ENCODE data around the gene C20orf96.
A peak's percentile ranks its signal among the peaks of the same experiment; 100 is the strongest.

Gene C20orf96

GRCh38 chr20:324177-325044 lies 33.9 kb upstream of the C20orf96 start:
- Mint-ChIP-seq H3K27ac (peak overlapping the region; percentile 94), H3K4me1 (ENCODE audit: low read depth) (peaks cover 23% of the 10 kb centered on the region), H3K36me3 (peaks cover 3% of the 10 kb centered on the region)

GRCh38 chr20:316316-317068 lies 25.9 kb upstream of the C20orf96 start:
- no peaks in the 10 kb centered on the region for H3K9me3 Mint-ChIP-seq (ENCODE audit: low read depth)
- H3K4me3 Mint-ChIP-seq: no peak overlapping the region
- H3K27me3 Mint-ChIP-seq: peaks cover 1% of the 10 kb centered on the region
- H3K27ac Mint-ChIP-seq: no peak overlapping the region
- H3K36me3 Mint-ChIP-seq: peaks cover 8% of the 10 kb centered on the region
- H3K4me1 Mint-ChIP-seq (ENCODE audit: low read depth): no peaks in the 10 kb centered on the region

More at GRCh38 chr20:324177-325044, 33.9 kb upstream of the C20orf96 start:
- no peaks in the 10 kb centered on the region for H3K27me3 Mint-ChIP-seq
- no peaks in the 10 kb centered on the region for H3K9me3 Mint-ChIP-seq (ENCODE audit: low read depth)
- peak overlapping the region; percentile 91 for H3K4me3 Mint-ChIP-seq

GRCh38 chr20:313948-314347 lies 23.4 kb upstream of the C20orf96 start:
- no peak overlapping the region for H3K27ac Mint-ChIP-seq
- peaks cover 5% of the 10 kb centered on the region for H3K36me3 Mint-ChIP-seq
- peaks cover 15% of the 10 kb centered on the region for H3K4me1 Mint-ChIP-seq (ENCODE audit: low read depth)
- H3K9me3 Mint-ChIP-seq (ENCODE audit: low read depth): no peaks in the 10 kb centered on the region
- H3K27me3 Mint-ChIP-seq: peaks cover 1% of the 10 kb centered on the region
- no peak overlapping the region for H3K4me3 Mint-ChIP-seq

- Mint-ChIP-seq H3K27me3 (peaks cover 1% of the 10 kb centered on the region), H3K36me3 (peaks cover 5% of the 10 kb centered on the region), H3K4me3 (no peak overlapping the region), H3K9me3 (ENCODE audit: low read depth) (no peaks in the 10 kb centered on the region), H3K4me1 (ENCODE audit: low read depth) (peaks cover 15% of the 10 kb centered on the region), H3K27ac (no peak overlapping the region)
Measured at GRCh38 chr20:313402-313801, 22.9 kb upstream of the C20orf96 start.

GRCh38 chr20:312866-313265 lies 22.3 kb upstream of the C20orf96 start:
- Mint-ChIP-seq H3K27me3 (peaks cover 1% of the 10 kb centered on the region), H3K4me3 (no peak overlapping the region), H3K9me3 (ENCODE audit: low read depth) (no peaks in the 10 kb centered on the region), H3K4me1 (ENCODE audit: low read depth) (peaks cover 15% of the 10 kb centered on the region), H3K36me3 (peaks cover 5% of the 10 kb centered on the region), H3K27ac (no peak overlapping the region)

GRCh38 chr20:312067-312466 lies 21.5 kb upstream of the C20orf96 start:
- no peaks in the 10 kb centered on the region for H3K9me3 Mint-ChIP-seq (ENCODE audit: low read depth)
- H3K4me3 Mint-ChIP-seq: no peak overlapping the region
- H3K36me3 Mint-ChIP-seq: peaks cover 5% of the 10 kb centered on the region
- no peak overlapping the region for H3K27ac Mint-ChIP-seq
- H3K4me1 Mint-ChIP-seq (ENCODE audit: low read depth): peaks cover 15% of the 10 kb centered on the region
- H3K27me3 Mint-ChIP-seq: peaks cover 1% of the 10 kb centered on the region

GRCh38 chr20:311609-312008 lies 21.1 kb upstream of the C20orf96 start:
- Mint-ChIP-seq H3K9me3 (ENCODE audit: low read depth) (no peaks in the 10 kb centered on the region), H3K27me3 (peaks cover 1% of the 10 kb centered on the region), H3K4me3 (no peak overlapping the region), H3K36me3 (peaks cover 4% of the 10 kb centered on the region), H3K27ac (no peak overlapping the region), H3K4me1 (ENCODE audit: low read depth) (peaks cover 15% of the 10 kb centered on the region)

- H3K9me3 Mint-ChIP-seq (ENCODE audit: low read depth): no peaks in the 10 kb centered on the region
- peaks cover 15% of the 10 kb centered on the region for H3K4me1 Mint-ChIP-seq (ENCODE audit: low read depth)
Measured at GRCh38 chr20:310645-311044, 20.1 kb upstream of the C20orf96 start.

GRCh38 chr20:309841-310644 lies 19.5 kb upstream of the C20orf96 start:
- Mint-ChIP-seq H3K36me3 (no peaks in the 10 kb centered on the region), H3K4me1 (ENCODE audit: low read depth) (peaks cover 15% of the 10 kb centered on the region), H3K27ac (peak overlapping the region; percentile 64), H3K9me3 (ENCODE audit: low read depth) (no peaks in the 10 kb centered on the region), H3K27me3 (no peaks in the 10 kb centered on the region), H3K4me3 (peak overlapping the region; percentile 86)

More at GRCh38 chr20:310645-311044, 20.1 kb upstream of the C20orf96 start:
- H3K4me3 Mint-ChIP-seq: peak overlapping the region; percentile 86
- no peaks in the 10 kb centered on the region for H3K36me3 Mint-ChIP-seq
- H3K27me3 Mint-ChIP-seq: no peaks in the 10 kb centered on the region
- H3K27ac Mint-ChIP-seq: no peak overlapping the region

GRCh38 chr20:309306-309840 lies 18.8 kb upstream of the C20orf96 start:
- Mint-ChIP-seq H3K36me3 (no peaks in the 10 kb centered on the region), H3K4me3 (peak overlapping the region; percentile 59), H3K4me1 (ENCODE audit: low read depth) (peaks cover 15% of the 10 kb centered on the region), H3K27me3 (no peaks in the 10 kb centered on the region), H3K27ac (no peak overlapping the region), H3K9me3 (ENCODE audit: low read depth) (no peaks in the 10 kb centered on the region)

GRCh38 chr20:308427-309038 lies 18.0 kb upstream of the C20orf96 start:
- Mint-ChIP-seq H3K27me3 (no peaks in the 10 kb centered on the region), H3K4me3 (no peak overlapping the region), H3K36me3 (no peaks in the 10 kb centered on the region), H3K4me1 (ENCODE audit: low read depth) (peaks cover 15% of the 10 kb centered on the region), H3K27ac (no peak overlapping the region), H3K9me3 (ENCODE audit: low read depth) (no peaks in the 10 kb centered on the region)

GRCh38 chr20:305745-306144 lies 15.2 kb upstream of the C20orf96 start:
- Mint-ChIP-seq H3K4me3 (no peak overlapping the region), H3K9me3 (ENCODE audit: low read depth) (no peaks in the 10 kb centered on the region), H3K27ac (no peak overlapping the region), H3K27me3 (no peaks in the 10 kb centered on the region), H3K36me3 (no peaks in the 10 kb centered on the region), H3K4me1 (ENCODE audit: low read depth) (peaks cover 26% of the 10 kb centered on the region)

- H3K4me1 Mint-ChIP-seq (ENCODE audit: low read depth): peaks cover 28% of the 10 kb centered on the region
- peaks cover 6% of the 10 kb centered on the region for H3K36me3 Mint-ChIP-seq
- H3K9me3 Mint-ChIP-seq (ENCODE audit: low read depth): no peaks in the 10 kb centered on the region
- H3K27me3 Mint-ChIP-seq: no peaks in the 10 kb centered on the region
- H3K27ac Mint-ChIP-seq: peak overlapping the region; percentile 55
- H3K4me3 Mint-ChIP-seq: peak overlapping the region; percentile 14
Measured at GRCh38 chr20:301886-302848, 11.6 kb upstream of the C20orf96 start.

Data from activated naive CD8-positive, alpha-beta T cell (primary cell).